ENCODE data around the gene NFIX. TPM values are rescaled to one million over a fixed set of nuclear protein-coding genes. Genes with fewer than 3 reads are reported as not detected.
A peak's percentile ranks its signal among the peaks of the same experiment; 100 is the strongest.
"Not testable (repeated sequence)": the region's sequence is repeated elsewhere in the genome, so short reads cannot be mapped to it uniquely, and the experiment has no call there.

NFIX gene
- total and polyA plus RNA-seq, 2 donors = 2.0 to 10.5 TPM

DNA sequence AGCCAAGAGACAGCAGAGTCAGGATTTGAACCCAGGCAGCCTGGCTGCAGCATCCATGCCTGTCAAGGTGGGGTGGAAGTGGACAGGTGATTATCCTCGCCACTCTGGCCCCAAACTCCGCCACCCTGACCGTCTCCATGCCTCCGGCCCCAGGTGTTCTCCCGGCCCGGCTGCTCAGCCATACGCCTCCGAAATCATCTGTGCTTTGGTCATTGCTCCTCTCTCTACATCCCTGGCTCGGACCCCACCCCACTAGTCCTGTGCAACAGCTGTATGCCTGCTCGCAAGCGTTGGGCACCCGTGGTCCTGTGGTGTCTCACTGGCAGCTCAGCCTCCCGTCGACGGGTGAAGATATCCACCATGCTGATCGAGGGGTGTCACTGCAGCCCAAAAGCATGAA, 22.0 kb upstream of the NFIX start:
- DNase-seq (ENCODE audit: low read depth in 6 of 9, low spot score in 9 of 9) = no peak
- H3K27me3 ChIP-seq (ENCODE audit: control insufficient read depth in 2 of 2, insufficient read depth in 1 of 2, low read length in 1 of 2) = peaks cover 0 to 15% of the 10 kb centered on the region in 2 donors
- peaks cover 0 to 12% of the 10 kb centered on the region in 2 donors for H3K4me1 ChIP-seq (ENCODE audit: control insufficient read depth in 2 of 2, insufficient read depth in 2 of 2, low read length in 2 of 2)
- WGBS = 97% methylated on average over 16 of the region's 16 CpGs
- H3K4me3 ChIP-seq (ENCODE audit: low read length in 2 of 2) = no peak overlapping the region
- H3K9me3 ChIP-seq (ENCODE audit: control insufficient read depth in 2 of 2, insufficient read depth in 1 of 2, low read length in 1 of 2) = peaks cover 0 to 6% of the 10 kb centered on the region in 2 donors
- H3K36me3 ChIP-seq (ENCODE audit: control insufficient read depth in 2 of 2, insufficient read depth in 2 of 2, low read length in 1 of 2) = no peaks in the 10 kb centered on the region
- no peak overlapping the region for H3K27ac ChIP-seq (ENCODE audit: low read depth in 1 of 2, low read length in 1 of 2)

DNA sequence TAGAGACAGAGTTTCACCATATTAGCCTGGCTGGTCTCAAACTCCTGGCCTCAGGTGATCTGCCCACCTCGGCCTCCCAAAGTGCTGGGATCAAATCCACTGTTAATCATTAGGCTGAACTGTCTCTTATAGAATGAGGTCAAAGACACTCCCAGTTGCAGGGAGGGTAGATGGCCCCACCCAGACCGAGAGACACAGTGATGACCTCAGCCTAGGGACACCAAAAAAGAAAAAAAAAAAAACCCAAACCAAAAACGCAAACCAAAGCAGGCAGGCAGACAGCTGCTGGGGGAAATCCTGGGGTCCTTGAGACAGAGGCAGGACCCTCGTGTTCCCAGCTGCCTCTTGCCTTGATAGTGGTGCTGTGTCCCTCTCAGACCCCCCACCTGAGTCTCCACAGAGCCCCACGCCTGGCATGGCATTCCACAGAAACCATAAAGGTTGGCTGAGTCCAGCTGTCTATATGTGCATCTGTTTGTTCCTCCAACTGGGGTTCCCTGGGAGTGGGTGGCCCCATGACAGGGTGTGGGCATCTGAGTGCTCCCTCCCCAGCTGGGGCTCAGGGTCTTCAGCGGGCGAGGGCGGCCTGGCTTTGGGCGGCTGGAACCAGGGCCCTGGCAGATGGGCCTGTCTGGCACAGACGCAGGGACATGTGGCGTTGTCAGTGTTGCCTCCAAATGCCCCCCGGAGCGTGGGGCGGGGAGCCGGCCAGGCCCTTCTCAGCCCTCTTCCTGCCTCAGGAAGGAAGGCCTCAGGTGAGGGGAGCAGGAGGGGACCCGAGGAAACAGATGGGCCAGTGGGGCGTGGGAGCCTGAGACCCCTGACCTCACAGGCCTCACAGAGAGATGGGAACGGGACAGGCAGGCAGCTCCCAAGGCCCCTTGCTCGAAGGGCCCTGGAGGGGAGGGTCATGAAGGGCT, 20.7 kb upstream of the NFIX start:
- WGBS = 34% methylated on average over 19 of the region's 19 CpGs
- H3K4me3 ChIP-seq (ENCODE audit: low read length in 2 of 2) = no peak overlapping the region
- H3K4me1 ChIP-seq (ENCODE audit: control insufficient read depth in 2 of 2, insufficient read depth in 2 of 2, low read length in 2 of 2) = peaks cover 0 to 10% of the 10 kb centered on the region in 2 donors
- no peak for DNase-seq (ENCODE audit: low read depth in 6 of 9, low spot score in 9 of 9)
- peaks cover 0 to 3% of the 10 kb centered on the region in 2 donors for H3K9me3 ChIP-seq (ENCODE audit: control insufficient read depth in 2 of 2, insufficient read depth in 1 of 2, low read length in 1 of 2)
- no peaks in the 10 kb centered on the region for H3K36me3 ChIP-seq (ENCODE audit: control insufficient read depth in 2 of 2, insufficient read depth in 2 of 2, low read length in 1 of 2)
- peaks cover 0 to 15% of the 10 kb centered on the region in 2 donors for H3K27me3 ChIP-seq (ENCODE audit: control insufficient read depth in 2 of 2, insufficient read depth in 1 of 2, low read length in 1 of 2)
- H3K27ac ChIP-seq (ENCODE audit: low read depth in 1 of 2, low read length in 1 of 2) = no peak overlapping the region

DNA sequence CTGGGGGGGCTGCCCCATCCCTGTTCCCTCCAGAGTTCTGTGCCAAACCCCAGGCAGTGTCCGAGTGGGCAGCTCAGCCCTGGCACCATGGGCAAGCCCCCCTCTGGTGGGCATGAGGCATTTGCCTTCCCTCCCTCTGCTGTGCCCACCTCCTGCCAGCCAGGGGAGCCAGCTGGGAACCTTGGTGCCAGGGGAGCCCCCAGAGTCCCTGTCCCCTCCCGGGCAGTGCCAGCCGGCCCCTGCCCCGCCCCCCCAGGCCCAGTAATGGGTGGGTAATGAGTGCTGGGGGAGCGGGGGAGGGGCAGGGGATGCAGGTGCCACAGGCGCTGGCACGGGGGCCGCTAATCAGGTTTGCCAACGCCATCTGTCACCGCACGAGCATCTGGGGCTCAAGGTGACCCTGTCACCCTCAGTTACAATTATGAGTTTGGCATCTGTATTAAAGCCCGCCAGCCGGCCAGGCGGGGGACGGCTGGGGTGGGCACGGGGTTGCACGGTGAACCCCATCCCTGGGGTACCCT, 20.0 kb upstream of the NFIX start:
- peaks cover 0 to 15% of the 10 kb centered on the region in 2 donors for H3K27me3 ChIP-seq (ENCODE audit: control insufficient read depth in 2 of 2, insufficient read depth in 1 of 2, low read length in 1 of 2)
- no peak for DNase-seq (ENCODE audit: low read depth in 6 of 9, low spot score in 9 of 9)
- H3K36me3 ChIP-seq (ENCODE audit: control insufficient read depth in 2 of 2, insufficient read depth in 2 of 2, low read length in 1 of 2) = no peaks in the 10 kb centered on the region
- peaks cover 0 to 10% of the 10 kb centered on the region in 2 donors for H3K4me1 ChIP-seq (ENCODE audit: control insufficient read depth in 2 of 2, insufficient read depth in 2 of 2, low read length in 2 of 2)
- no peak overlapping the region for H3K4me3 ChIP-seq (ENCODE audit: low read length in 2 of 2)
- H3K27ac ChIP-seq (ENCODE audit: low read depth in 1 of 2, low read length in 1 of 2) = no peak overlapping the region
- WGBS = 38% methylated on average over 17 of the region's 17 CpGs
- H3K9me3 ChIP-seq (ENCODE audit: control insufficient read depth in 2 of 2, insufficient read depth in 1 of 2, low read length in 1 of 2) = no peaks in the 10 kb centered on the region

DNA sequence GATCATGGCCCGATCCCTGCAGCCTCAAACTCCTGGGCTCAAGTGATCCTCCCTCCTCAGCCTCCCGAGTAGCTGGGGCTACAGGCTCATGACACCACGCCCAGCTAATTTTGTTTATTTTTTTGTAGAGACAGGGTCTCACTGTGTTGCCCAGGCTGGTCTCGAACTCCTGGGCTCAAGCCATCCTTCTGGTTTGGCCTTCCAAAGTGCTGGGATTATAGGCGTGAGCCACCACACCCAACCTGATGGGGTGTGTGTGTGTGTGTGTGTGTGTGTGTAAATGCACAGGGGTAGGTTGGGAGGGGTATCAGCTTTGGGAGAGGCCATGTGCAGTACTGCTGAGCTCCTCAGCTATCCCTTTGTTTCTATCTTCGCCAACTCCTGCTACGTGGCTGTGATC, 19.2 kb upstream of the NFIX start:
- H3K4me3 ChIP-seq (ENCODE audit: low read length in 2 of 2); H3K36me3 ChIP-seq (ENCODE audit: control insufficient read depth in 2 of 2, insufficient read depth in 2 of 2, low read length in 1 of 2); H3K9me3 ChIP-seq (ENCODE audit: control insufficient read depth in 2 of 2, insufficient read depth in 1 of 2, low read length in 1 of 2); DNase-seq (ENCODE audit: low read depth in 6 of 9, low spot score in 9 of 9); H3K27ac ChIP-seq (ENCODE audit: low read depth in 1 of 2, low read length in 1 of 2); H3K4me1 ChIP-seq (ENCODE audit: control insufficient read depth in 2 of 2, insufficient read depth in 2 of 2, low read length in 2 of 2): not testable (repeated sequence)
- 96% methylated on average over 7 of the region's 7 CpGs for WGBS
- peaks cover 0 to 16% of the 10 kb centered on the region in 2 donors for H3K27me3 ChIP-seq (ENCODE audit: control insufficient read depth in 2 of 2, insufficient read depth in 1 of 2, low read length in 1 of 2)

DNA sequence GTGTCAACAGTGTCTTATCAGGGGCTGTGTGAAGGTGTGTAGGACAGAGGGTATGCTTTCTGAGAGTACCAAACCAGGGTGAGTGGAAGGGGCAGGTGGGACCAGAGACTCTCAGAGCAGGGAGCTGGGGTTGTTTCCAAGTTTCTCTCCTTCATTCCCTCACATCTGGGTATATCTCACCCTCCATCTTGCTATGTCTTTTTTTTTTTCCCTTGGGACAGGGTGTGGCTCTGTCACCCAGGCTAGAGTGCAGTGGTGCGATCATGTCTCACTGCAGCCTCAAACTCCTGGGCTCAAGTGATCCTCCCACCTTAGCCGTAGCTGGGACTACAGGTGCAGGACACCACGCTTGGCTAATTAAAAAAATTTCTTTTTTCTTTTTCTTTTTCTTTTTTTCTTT, 15.3 kb upstream of the NFIX start:
- 97% methylated on average over 3 of the region's 3 CpGs for WGBS
- H3K4me1 ChIP-seq (ENCODE audit: control insufficient read depth in 2 of 2, insufficient read depth in 2 of 2, low read length in 2 of 2) = peaks cover 3 to 11% of the 10 kb centered on the region in 2 donors
- no peaks in the 10 kb centered on the region for H3K36me3 ChIP-seq (ENCODE audit: control insufficient read depth in 2 of 2, insufficient read depth in 2 of 2, low read length in 1 of 2)
- H3K4me3 ChIP-seq (ENCODE audit: low read length in 2 of 2) = no peak overlapping the region
- no peak for DNase-seq (ENCODE audit: low read depth in 6 of 9, low spot score in 9 of 9)
- no peaks in the 10 kb centered on the region for H3K9me3 ChIP-seq (ENCODE audit: control insufficient read depth in 2 of 2, insufficient read depth in 1 of 2, low read length in 1 of 2)
- H3K27me3 ChIP-seq (ENCODE audit: control insufficient read depth in 2 of 2, insufficient read depth in 1 of 2, low read length in 1 of 2) = peaks cover 2 to 42% of the 10 kb centered on the region in 2 donors
- H3K27ac ChIP-seq (ENCODE audit: low read depth in 1 of 2, low read length in 1 of 2) = no peak overlapping the region

DNA sequence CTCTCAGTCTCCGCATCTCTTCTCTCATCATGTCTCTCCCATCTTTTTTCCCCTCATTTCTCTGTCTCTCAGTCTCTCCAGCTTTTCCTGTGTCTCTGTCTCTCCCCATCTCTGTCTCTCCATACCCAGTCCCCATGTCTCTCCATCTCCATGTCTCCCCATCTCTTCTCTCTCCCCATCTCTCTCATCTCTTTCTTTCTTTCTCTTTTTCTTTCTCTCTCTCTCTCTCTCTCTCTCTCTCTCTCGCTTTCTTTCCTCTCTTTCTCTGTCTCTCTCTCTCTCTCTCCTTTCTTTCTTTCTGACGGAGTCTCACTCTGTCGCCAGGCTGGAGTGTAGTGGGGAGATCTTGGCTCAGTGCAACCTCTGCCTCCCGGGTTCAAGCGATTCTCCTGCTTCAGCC, 12.6 kb upstream of the NFIX start:
- no peak overlapping the region for H3K4me3 ChIP-seq (ENCODE audit: low read length in 2 of 2)
- H3K4me1 ChIP-seq (ENCODE audit: control insufficient read depth in 2 of 2, insufficient read depth in 2 of 2, low read length in 2 of 2) = peaks cover 3% of the 10 kb centered on the region in 2 donors
- H3K36me3 ChIP-seq (ENCODE audit: control insufficient read depth in 2 of 2, insufficient read depth in 2 of 2, low read length in 1 of 2) = no peaks in the 10 kb centered on the region
- DNase-seq (ENCODE audit: low read depth in 6 of 9, low spot score in 9 of 9) = no peak
- no peak overlapping the region for H3K27ac ChIP-seq (ENCODE audit: low read depth in 1 of 2, low read length in 1 of 2)
- H3K27me3 ChIP-seq (ENCODE audit: control insufficient read depth in 2 of 2, insufficient read depth in 1 of 2, low read length in 1 of 2) = peaks cover 2 to 56% of the 10 kb centered on the region in 2 donors
- no peaks in the 10 kb centered on the region for H3K9me3 ChIP-seq (ENCODE audit: control insufficient read depth in 2 of 2, insufficient read depth in 1 of 2, low read length in 1 of 2)
- 94% methylated on average over 6 of the region's 6 CpGs for WGBS

DNA sequence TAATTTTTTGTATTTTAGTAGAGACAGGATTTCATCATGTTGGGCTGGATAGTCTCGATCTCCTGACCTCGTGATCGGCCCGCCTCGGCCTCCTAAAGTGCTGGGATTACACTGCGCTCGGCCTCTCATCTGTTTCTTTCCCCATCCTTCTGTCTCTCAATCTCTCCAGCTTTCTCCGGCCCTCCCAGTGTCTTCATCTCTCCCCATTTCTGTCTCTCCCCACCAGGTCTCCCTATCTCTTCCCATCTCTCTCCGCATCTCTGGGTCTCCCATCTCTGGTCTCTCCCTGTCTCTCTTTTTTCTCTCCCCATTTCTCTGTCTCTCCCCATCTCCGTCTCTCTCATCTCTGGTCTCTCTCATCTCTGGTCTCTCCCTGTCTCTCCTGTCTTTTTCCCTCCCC, 12.2 kb upstream of the NFIX start:
- WGBS = 65% methylated on average over 10 of the region's 10 CpGs
- peak overlapping the region in 1 of 2 donors; percentile 8 for H3K4me3 ChIP-seq (ENCODE audit: low read length in 2 of 2)
- peaks cover 2 to 60% of the 10 kb centered on the region in 2 donors for H3K27me3 ChIP-seq (ENCODE audit: control insufficient read depth in 2 of 2, insufficient read depth in 1 of 2, low read length in 1 of 2)
- no peaks in the 10 kb centered on the region for H3K9me3 ChIP-seq (ENCODE audit: control insufficient read depth in 2 of 2, insufficient read depth in 1 of 2, low read length in 1 of 2)
- DNase-seq (ENCODE audit: low read depth in 6 of 9, low spot score in 9 of 9) = no peak
- no peak overlapping the region for H3K27ac ChIP-seq (ENCODE audit: low read depth in 1 of 2, low read length in 1 of 2)
- peaks cover 3% of the 10 kb centered on the region in 2 donors for H3K4me1 ChIP-seq (ENCODE audit: control insufficient read depth in 2 of 2, insufficient read depth in 2 of 2, low read length in 2 of 2)
- H3K36me3 ChIP-seq (ENCODE audit: control insufficient read depth in 2 of 2, insufficient read depth in 2 of 2, low read length in 1 of 2) = no peaks in the 10 kb centered on the region

DNA sequence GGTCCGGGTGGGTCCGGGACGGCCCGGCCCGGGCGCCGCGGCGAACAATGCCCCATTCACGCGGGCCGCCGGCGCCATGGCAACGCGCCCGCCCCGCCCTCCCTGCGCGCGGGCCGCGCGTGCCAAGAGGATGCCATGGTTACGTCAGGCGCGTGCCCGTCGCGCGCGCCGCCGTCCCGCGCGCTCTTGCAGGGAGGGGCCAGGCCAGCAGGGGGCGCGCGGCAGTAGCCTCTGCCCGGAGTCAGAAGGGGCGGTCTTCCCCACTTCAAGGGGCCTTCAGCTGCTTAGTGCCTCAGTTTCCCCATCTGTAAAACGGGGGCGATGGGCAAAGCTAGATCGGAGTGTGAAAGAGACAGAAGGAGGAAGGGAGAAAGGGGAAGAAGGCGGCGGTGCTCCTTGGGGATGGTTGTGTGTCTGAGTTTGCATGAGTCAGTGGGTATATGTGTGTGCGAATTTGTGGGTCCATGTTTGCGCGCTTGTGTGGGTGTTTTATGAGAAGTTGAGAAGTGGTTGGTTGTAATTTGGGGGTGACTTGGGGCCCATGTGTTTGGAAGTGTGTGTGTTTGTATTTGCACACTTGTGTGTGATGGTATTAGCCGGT, 11.6 kb upstream of the NFIX start:
- Histone ChIP-seq H3K27me3 (ENCODE audit: control insufficient read depth in 2 of 2, insufficient read depth in 1 of 2, low read length in 1 of 2) (peaks cover 2 to 60% of the 10 kb centered on the region in 2 donors), H3K36me3 (ENCODE audit: control insufficient read depth in 2 of 2, insufficient read depth in 2 of 2, low read length in 1 of 2) (no peaks in the 10 kb centered on the region), H3K9me3 (ENCODE audit: control insufficient read depth in 2 of 2, insufficient read depth in 1 of 2, low read length in 1 of 2) (no peaks in the 10 kb centered on the region), H3K4me3 (ENCODE audit: low read length in 2 of 2) (peak overlapping the region in 1 of 2 donors; percentile 8), H3K27ac (ENCODE audit: low read depth in 1 of 2, low read length in 1 of 2) (no peak overlapping the region), H3K4me1 (ENCODE audit: control insufficient read depth in 2 of 2, insufficient read depth in 2 of 2, low read length in 2 of 2) (peaks cover 3% of the 10 kb centered on the region in 2 donors)
- peak in 8 of 9 donors; percentile 40 to 78 (median 56) for DNase-seq (ENCODE audit: low read depth in 6 of 9, low spot score in 9 of 9)
- 9% methylated on average over 51 of the region's 51 CpGs for WGBS

DNA sequence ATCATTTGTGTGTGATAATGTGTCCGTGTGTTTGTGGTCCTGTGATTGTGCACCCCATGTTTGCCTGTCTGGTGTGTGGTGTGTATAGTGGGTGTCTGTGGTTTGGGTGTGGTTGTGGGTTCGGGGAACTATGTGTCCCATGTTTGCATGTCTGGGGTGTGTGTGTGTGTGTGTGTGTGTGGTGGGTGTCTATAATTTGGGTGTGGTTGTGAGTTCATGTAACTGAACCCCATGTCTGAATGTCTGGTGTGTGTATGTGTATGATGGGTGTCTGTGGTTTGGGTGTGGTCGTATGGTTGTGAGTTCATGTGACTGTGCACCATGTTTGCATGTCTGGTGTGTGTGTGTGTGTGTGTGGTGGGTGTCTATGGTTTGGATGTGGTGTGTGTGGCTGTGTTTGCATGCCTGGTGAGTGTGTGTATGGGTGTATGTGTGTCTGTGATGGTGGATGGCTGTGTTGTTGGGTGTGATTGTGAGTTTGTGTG, 11.1 kb upstream of the NFIX start:
- no peak overlapping the region for H3K27ac ChIP-seq (ENCODE audit: low read depth in 1 of 2, low read length in 1 of 2)
- WGBS = 94% methylated on average over 3 of the region's 3 CpGs
- H3K36me3 ChIP-seq (ENCODE audit: control insufficient read depth in 2 of 2, insufficient read depth in 2 of 2, low read length in 1 of 2) = no peaks in the 10 kb centered on the region
- H3K4me3 ChIP-seq (ENCODE audit: low read length in 2 of 2) = no peak overlapping the region
- DNase-seq (ENCODE audit: low read depth in 6 of 9, low spot score in 9 of 9) = no peak
- H3K4me1 ChIP-seq (ENCODE audit: control insufficient read depth in 2 of 2, insufficient read depth in 2 of 2, low read length in 2 of 2) = peaks cover 3% of the 10 kb centered on the region in 2 donors
- peaks cover 2 to 62% of the 10 kb centered on the region in 2 donors for H3K27me3 ChIP-seq (ENCODE audit: control insufficient read depth in 2 of 2, insufficient read depth in 1 of 2, low read length in 1 of 2)
- peaks cover 0 to 2% of the 10 kb centered on the region in 2 donors for H3K9me3 ChIP-seq (ENCODE audit: control insufficient read depth in 2 of 2, insufficient read depth in 1 of 2, low read length in 1 of 2)
